H7 (cell line): ENCODE results near the gene ELN. TPM values are rescaled to one million over a fixed set of nuclear protein-coding genes. Genes with fewer than 3 reads are reported as not detected.

ENCODE experiments used
- DNase-seq: peaks from one replicate; pipeline ENCODE4 v3.0.0; 2012
- H3K27me3 ChIP-seq: 2 replicates; pipeline ENCODE4 v1.6.0; 2011; ENCODE audit warnings: mild to moderate bottlenecking, low read length; ENCODE audit not compliant: control insufficient read depth, insufficient read depth
- H3K36me3 ChIP-seq: replicated peaks from 2 replicates; pipeline ENCODE4 v1.5.1; 2011; ENCODE audit warnings: low read length; ENCODE audit not compliant: control insufficient read depth, insufficient read depth
- H3K4me3 ChIP-seq: 2 replicates; pipeline ENCODE4 v1.5.1; 2011; ENCODE audit warnings: low read depth, mild to moderate bottlenecking, control low read depth, low read length, moderate library complexity; ENCODE audit not compliant: insufficient read depth
- total RNA-seq: library from RNA; depleted of rRNA; stranded (reverse); fragments of >200 nt; shearing (Covaris generic); gene quantifications from 2 replicates; pipeline ENCODE4 v1.2.3, GENCODE V29; 2014

ELN gene
- total RNA-seq, 1 experiment from 2014 or later: 2.7 TPM

DNA sequence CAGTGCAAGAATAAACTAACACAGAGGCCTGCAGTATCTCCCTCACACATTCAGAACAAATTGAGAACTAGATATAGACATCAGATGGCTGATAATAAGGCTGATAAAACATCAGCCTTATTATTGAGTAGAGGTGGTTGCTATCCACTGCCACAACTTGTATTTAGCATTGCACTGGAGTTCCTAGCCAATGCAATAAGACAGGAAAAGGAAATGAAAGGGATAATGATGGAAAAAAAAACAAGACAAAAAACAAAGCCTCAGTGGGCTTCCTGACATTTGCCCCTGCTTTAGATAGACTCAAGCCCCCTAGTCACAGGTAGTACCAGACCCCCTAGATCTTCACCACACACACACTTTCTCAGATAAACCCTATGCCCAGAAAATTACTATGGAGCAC is 33.2 kb upstream of the ELN start:
- no peak for DNase-seq
- no peaks in the 10 kb centered on the region for H3K36me3 ChIP-seq
- H3K27me3 ChIP-seq: no peaks in the 10 kb centered on the region
- no peak overlapping the region for H3K4me3 ChIP-seq

GRCh38 chr7:73995330-73995729 is 32.6 kb upstream of the ELN start:
- no peak for DNase-seq
- H3K27me3 ChIP-seq: no peaks in the 10 kb centered on the region
- H3K4me3 ChIP-seq: no peak overlapping the region
- H3K36me3 ChIP-seq: no peaks in the 10 kb centered on the region

DNA sequence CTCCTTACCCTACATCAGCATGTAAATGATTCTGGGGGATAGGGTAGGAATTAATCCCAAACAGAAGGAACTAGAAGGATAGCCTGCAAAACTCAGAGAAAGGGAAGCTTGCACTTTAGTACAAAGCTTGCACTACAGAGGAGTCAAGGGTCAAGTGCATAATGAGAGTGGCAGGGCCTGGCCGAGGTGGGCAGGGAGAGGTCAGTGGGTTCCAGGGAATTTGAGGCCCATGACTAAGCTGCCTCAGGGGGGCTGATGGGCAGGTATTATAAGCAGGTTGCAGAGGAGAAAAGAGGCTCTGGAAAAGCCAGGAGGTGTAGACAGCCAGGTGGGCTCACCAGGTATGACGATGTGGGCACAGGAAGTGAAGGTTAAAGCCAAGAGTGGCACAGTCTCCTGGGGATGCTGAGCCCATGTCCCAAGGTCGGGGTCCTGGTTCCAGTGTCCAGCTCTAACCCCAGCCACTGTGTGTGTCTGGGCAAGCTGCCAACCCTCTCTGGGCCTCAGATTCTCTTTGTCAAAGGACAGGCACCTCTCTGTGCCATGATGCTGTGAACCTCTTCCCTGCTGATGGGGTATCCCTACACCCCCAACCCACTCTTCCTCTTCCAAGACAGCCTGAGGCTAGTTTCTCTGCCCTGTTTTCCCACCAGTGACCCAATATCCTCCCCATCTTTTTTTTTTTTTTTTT is 32.0 kb upstream of the ELN start:
- Histone ChIP-seq H3K36me3 (no peaks in the 10 kb centered on the region), H3K4me3 (no peak overlapping the region), H3K27me3 (no peaks in the 10 kb centered on the region)
- DNase-seq: no peak

DNA sequence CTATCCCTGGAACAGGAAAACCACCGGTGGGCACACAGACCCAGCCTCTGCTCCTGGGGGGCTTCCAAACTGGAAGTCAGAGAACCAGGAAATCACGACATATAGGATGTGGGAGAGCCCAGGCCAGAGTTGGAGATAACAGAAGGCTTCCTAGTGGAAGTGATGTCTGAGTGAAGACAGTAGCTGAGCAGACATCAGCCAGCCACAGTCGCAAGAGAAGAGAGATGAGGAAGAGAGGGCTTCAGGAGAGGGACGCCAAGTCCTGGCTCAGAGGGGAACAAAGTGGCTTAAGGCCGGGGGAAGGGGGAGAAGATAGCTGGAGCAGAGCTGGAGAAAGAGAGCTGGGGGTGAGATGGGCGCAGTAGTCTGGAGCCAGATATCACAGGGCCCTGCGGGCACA is 30.9 kb upstream of the ELN start:
- Histone ChIP-seq H3K36me3 (no peaks in the 10 kb centered on the region), H3K4me3 (no peak overlapping the region), H3K27me3 (no peaks in the 10 kb centered on the region)
- no peak for DNase-seq

DNA sequence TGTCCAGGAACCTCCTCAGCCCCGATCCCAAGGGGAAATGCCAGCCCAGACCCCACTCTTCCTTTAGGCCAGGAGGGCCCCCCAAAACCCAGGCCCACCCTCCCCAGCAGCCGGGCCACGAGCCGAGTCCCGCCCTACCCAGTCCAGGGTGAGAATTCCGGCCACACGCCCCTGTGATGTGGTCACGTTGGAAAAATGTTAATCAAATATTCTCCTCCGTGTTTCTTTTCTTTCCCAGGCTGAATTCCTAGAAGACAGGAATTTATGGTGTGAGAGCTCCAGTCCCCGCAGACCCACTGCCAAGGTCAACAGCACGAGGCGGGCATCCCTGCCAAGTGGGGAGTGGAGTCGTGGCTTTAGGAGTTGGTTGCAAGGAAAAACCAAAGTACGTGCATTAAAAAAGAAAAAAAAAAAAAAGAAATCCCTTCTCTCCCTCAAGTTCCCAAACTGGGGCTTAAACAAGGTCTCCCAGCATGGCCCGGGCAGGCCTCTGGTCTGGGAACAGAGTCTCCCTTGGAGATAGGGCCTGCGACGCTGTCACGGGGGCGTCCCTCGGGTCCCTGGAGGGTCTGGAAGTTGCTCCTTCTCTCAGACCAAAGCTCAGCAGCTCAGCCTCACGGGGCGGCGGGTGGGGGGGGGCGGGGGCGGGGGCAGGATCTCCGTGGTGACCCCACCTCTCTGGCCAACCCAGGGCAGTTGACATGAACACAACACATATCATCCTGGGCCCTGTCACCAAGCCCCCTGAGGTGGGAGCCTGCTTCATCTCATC is 28.1 kb upstream of the ELN start:
- Histone ChIP-seq H3K4me3 (no peak overlapping the region), H3K36me3 (no peaks in the 10 kb centered on the region), H3K27me3 (no peaks in the 10 kb centered on the region)
- DNase-seq: no peak

GRCh38 chr7:74000489-74001149 is 27.4 kb upstream of the ELN start:
- no peak overlapping the region for H3K4me3 ChIP-seq
- peak; percentile 51 for DNase-seq
- no peaks in the 10 kb centered on the region for H3K27me3 ChIP-seq
- H3K36me3 ChIP-seq: no peaks in the 10 kb centered on the region

DNA sequence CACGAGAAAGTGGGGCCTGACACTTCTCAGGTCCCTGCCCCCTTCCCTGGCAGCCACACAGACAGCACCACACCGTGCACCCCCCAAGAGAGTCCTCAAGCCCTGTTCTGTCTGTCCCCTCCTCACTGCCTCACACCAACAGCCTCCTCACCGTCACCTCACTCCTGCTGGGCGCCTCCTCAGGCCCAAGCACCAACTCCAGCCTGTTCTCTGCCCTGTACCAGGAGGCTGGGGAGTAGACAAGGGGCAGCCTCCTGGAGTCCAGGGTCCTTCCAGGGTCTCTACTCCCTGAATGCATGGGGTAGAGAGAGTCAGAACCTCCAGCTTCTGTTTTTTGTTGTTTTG is 26.9 kb upstream of the ELN start:
- DNase-seq: no peak
- Histone ChIP-seq H3K36me3 (no peaks in the 10 kb centered on the region), H3K4me3 (no peak overlapping the region), H3K27me3 (no peaks in the 10 kb centered on the region)

- Histone ChIP-seq H3K36me3 (no peaks in the 10 kb centered on the region), H3K4me3 (no peak overlapping the region), H3K27me3 (no peaks in the 10 kb centered on the region)
- DNase-seq: no peak
These were observed 25.4 kb upstream of the ELN start for GRCh38 chr7:74002474-74003017.

DNA sequence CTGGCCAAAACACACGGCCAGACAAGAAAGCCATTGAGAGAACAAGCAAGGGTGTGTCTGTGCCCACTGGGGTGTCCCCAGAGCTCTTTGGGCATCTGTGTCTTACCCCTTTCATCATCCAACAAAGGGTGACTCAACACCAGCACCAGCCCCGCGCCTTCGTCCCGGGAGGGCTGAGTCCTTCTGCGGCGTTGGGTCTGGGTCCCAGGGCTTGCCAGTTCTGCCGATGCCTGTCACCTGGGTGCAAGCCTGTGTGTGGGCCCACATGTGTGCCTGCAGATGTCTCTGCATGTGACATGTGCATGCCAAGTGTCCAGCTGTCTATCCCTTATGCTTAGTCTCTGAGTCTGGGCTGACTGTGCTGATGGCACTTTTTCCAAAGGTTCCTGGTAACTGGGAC is 24.4 kb upstream of the ELN start:
- no peaks in the 10 kb centered on the region for H3K27me3 ChIP-seq
- H3K4me3 ChIP-seq: no peak overlapping the region
- no peaks in the 10 kb centered on the region for H3K36me3 ChIP-seq
- no peak for DNase-seq

GRCh38 chr7:74006032-74006431 is 21.9 kb upstream of the ELN start:
- no peak overlapping the region for H3K4me3 ChIP-seq
- H3K27me3 ChIP-seq: no peaks in the 10 kb centered on the region
- no peak for DNase-seq
- H3K36me3 ChIP-seq: no peaks in the 10 kb centered on the region

DNA sequence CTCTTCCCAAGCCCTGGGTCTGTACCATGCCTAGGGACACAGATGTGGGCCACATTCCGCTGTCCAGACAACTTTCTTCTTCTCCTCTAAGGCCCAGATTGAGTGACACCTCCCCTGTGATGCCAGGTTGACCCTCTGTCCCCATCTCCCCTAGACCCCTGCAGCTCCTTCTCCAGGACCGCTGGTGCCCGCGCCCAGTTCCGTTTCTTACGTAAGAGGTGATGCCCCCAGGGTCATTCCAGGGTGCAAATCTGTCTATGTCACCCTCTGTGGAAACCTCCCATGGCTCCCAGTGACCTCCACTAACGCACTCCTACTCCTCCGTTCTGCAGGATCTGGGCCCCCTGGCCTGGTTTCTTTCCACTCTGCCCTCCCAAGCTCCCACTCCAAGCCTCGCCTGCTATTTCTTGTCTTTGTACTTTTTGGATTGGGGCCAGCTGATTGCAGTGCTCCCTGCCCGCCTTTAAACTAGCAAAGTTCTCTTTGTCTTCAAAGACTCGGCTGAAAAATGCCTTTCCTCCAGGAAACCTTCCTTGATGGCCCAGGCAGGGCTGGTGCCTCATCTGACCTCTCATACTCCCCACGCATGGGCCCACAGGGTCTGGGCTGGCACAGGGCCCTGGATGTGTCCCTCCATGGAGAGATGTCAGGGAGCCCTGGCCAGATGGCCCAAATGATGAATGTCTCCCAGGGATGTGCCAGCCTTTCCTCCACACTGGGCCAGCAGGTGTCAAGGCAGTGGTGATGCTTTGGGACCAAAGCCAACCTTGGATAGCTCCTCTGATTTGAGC is 21.3 kb upstream of the ELN start:
- no peak for DNase-seq
- no peaks in the 10 kb centered on the region for H3K36me3 ChIP-seq
- no peaks in the 10 kb centered on the region for H3K27me3 ChIP-seq
- H3K4me3 ChIP-seq: no peak overlapping the region

- Histone ChIP-seq H3K4me3 (no peak overlapping the region), H3K27me3 (no peaks in the 10 kb centered on the region), H3K36me3 (no peaks in the 10 kb centered on the region)
- no peak for DNase-seq
These were observed 20.8 kb upstream of the ELN start for GRCh38 chr7:74007242-74007567.

DNA sequence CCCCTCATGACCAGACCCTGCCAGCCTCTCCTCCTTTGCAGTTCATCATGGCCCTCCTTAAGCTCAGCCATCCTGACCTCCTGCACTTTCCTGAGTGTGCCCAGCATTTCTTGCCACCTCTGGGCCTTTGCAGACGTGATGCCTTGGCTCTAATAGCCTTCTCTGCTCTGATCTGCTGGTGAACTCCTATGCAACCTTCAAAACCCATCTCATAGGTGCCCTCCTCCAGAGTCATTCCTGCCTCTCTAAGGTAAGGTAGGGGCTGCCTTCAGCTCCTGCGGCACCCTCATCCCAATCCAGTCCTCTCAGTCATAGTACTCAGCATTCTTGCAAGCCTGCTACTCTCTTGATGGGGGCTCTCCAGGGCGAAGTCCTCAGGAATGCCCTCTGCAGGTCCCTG is 19.3 kb upstream of the ELN start:
- H3K36me3 ChIP-seq: no peaks in the 10 kb centered on the region
- H3K4me3 ChIP-seq: no peak overlapping the region
- DNase-seq: no peak
- H3K27me3 ChIP-seq: no peaks in the 10 kb centered on the region

- no peak overlapping the region for H3K4me3 ChIP-seq
- DNase-seq: no peak
- H3K36me3 ChIP-seq: no peaks in the 10 kb centered on the region
- H3K27me3 ChIP-seq: no peaks in the 10 kb centered on the region
These were observed 18.3 kb upstream of the ELN start for GRCh38 chr7:74009719-74010118.
